Measurements from ENCODE around the gene IFT172.
"Not testable (repeated sequence)": the region's sequence is repeated elsewhere in the genome, so short reads cannot be mapped to it uniquely, and the experiment has no call there.

Gene IFT172, protein sequence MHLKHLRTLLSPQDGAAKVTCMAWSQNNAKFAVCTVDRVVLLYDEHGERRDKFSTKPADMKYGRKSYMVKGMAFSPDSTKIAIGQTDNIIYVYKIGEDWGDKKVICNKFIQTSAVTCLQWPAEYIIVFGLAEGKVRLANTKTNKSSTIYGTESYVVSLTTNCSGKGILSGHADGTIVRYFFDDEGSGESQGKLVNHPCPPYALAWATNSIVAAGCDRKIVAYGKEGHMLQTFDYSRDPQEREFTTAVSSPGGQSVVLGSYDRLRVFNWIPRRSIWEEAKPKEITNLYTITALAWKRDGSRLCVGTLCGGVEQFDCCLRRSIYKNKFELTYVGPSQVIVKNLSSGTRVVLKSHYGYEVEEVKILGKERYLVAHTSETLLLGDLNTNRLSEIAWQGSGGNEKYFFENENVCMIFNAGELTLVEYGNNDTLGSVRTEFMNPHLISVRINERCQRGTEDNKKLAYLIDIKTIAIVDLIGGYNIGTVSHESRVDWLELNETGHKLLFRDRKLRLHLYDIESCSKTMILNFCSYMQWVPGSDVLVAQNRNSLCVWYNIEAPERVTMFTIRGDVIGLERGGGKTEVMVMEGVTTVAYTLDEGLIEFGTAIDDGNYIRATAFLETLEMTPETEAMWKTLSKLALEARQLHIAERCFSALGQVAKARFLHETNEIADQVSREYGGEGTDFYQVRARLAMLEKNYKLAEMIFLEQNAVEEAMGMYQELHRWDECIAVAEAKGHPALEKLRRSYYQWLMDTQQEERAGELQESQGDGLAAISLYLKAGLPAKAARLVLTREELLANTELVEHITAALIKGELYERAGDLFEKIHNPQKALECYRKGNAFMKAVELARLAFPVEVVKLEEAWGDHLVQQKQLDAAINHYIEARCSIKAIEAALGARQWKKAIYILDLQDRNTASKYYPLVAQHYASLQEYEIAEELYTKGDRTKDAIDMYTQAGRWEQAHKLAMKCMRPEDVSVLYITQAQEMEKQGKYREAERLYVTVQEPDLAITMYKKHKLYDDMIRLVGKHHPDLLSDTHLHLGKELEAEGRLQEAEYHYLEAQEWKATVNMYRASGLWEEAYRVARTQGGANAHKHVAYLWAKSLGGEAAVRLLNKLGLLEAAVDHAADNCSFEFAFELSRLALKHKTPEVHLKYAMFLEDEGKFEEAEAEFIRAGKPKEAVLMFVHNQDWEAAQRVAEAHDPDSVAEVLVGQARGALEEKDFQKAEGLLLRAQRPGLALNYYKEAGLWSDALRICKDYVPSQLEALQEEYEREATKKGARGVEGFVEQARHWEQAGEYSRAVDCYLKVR (N-terminal part only)

DNA sequence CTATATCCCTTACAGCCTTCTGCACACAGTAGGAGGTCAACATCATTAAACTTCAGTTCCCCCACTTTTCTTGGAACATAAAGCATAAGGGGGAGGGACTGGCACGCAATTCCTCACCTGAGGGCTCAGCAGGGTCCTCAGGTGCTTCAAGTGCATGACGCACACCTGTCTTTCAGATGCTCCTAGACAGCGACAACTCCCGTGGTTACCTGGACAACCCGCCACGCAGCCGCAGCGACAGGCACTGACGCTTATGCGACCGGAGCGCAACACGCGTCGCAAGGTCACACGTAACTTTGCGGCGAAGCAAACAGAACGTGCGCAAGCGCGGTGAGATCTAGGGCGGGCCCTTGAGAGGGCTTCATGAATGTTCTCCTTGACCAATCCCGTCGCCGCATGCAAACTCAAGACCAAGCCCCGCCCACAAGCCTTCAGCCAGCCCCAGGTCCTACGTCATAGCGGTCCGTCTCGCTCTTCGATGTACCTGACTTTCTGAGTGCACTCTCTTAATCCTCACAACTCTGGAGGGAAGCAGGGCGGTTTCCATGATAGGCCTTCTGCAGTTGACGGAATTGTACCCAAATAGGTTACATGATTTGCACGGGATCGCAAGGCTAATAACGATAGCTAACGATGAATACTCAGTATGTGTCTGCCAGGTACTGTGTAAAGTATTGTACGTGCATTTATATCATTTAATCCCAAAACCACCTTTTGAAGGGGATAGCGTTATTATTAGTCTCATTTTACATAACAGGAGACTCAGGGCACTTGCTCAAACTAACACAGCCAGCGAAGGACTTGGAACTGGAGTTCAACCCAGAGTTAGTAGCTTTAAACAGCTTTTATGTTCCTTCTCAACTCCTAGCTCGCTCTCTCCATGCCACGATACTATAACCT lies at the start of gene IFT172:
Gene IFT172 (minus strand): TSS at position 246 of the 900 bp plus-strand sequence. CDS start 90 bp downstream, at position 156.
- peak; percentile 99 to 100 for DNase-seq

DNA sequence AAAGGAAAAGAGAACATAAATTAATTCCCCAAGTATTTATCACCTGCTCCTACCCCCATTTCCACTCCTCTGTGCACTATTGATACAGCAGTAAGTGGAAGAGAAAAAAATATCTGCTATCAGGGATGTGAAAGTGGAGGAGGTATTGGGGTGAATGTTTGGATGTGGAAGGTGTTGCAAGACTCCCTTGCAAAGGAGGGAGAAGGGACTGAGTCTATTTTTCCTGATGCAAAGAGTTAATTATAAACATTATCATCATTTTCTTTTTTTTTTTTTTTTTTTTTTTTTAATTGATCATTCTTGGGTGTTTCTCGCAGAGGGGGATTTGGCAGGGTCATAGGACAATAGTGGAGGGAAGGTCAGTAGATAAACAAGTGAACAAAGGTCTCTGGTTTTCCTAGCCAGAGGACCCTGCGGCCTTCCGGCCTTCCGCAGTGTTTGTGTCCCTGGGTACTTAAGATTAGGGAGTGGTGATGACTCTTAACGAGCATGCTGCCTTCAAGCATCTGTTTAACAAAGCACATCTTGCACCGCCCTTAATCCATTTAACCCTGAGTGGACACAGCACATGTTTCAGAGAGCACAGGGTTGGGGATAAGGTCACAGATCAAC lies 49.4 kb upstream of the IFT172 start:
- not testable (repeated sequence) for DNase-seq

DNA sequence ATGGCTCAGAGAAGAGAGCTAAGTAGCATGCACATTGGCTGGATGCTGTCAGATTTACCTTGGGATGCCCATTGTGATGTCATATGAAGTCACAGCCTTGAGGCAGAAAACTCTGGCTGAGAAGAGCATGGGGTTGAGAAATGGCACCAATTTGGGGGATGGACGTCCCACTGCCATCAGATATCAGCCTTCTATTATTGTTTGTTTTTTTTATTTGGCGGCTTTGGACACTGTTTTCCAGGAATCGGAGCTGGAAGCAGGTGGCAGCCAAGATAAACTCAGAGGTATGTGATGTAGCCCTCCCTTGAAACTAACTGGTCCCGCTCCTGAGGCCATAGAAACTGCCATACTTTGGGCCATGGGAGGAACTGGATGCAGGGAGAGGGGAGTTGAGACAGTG lies 47.7 kb upstream of the IFT172 start:
- DNase-seq, result no peak

DNA sequence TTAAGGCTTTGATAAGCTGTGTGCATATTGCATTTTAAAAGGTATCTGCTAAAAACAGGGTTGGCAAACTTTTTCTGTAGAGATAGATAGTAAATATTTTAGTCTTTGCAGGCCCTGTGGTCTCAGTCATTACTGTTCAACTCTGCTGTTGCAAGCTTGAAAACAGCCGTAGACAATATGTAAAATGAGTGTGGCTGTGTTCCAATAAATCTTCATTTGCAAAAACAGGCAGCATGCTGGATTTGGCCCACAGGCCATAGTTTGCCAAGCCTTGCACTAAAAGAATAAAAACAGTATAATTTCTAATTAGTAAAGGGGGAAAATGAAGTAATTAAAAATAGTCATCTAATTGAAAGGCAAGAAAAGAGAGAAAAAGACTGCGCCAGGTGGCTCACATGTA lies 42.4 kb upstream of the IFT172 start:
- DNase-seq, result no peak

DNA sequence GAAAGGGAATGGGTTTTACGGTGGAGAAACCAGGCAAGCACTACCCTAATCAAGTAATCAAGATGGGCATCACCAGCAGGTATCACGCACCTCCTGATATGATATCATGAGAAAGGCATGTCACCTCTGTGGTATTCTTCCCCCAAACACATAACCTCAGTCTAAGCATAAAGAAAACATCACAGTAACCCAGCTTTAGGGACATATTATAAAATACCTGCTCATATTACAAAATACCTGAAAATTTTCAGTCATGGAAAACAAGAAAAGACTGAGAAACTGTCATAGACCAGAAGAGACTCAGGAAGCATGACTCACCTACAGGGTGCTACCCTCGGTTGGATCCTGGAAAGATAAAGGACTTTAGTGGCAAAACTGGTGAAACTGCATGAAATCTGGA lies 37.6 kb upstream of the IFT172 start:
- DNase-seq, result no peak

DNA sequence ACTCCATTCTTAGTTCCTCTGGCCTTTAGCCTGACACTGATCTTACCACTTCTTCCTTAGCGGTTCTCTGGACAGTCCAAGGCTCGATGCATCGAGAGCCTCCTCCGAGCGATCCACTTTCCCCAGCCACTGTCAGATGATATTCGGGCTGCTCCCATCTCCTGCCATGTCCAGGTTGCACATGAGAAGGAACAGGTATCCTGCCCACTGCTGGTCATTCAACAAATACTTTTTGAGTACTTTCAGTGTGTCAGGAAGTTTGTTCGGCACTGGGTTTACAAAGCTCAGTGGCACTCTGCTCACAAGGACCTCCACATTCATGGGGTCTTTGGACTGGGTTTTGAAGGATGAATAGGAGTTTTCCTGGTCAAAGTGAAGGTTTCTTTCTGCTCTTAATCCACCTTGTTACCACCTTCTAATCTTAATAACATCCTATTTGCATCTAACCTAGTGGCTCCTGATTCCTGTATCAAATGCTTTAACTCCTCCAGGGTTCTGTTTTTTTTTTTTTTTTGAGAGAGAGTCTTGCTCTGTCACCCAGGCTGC lies 32.9 kb upstream of the IFT172 start:
- DNase-seq, result no peak

DNA sequence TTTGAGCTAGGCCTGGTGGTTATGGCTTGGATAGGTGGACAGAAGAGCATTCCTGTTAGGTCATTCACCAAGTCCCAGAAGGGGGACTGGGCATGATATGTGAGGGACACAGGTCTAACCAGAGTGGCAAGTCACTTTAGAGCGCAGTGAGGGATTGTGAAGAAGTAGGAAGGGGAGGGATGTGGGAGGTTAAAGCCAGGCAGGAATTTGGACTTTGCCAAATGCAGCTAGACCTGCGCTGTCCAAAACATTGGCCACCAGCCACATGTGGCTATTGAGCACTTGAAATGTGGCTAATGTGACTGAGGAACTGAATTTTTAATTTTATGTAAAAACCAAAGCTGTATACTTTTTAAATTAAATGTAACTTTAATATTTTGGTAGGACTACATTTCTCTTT lies 30.8 kb upstream of the IFT172 start:
- no peak for DNase-seq

DNA sequence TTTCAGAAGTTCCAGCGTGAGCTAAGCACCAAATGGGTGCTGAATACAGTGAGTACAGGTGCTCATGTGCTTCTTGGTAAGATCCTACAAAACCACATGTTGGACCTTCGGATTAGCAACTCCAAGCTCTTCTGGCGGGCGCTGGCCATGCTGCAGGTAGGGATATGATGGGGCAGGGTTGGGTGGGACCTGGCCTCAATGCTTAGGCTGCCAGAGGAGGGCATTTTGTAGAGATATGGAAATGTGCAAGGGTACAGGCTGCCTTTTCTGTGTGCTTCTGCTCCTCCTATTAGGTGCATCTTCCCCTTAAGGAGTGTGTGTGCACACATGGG lies 29.2 kb upstream of the IFT172 start:
- DNase-seq, result no peak

DNA sequence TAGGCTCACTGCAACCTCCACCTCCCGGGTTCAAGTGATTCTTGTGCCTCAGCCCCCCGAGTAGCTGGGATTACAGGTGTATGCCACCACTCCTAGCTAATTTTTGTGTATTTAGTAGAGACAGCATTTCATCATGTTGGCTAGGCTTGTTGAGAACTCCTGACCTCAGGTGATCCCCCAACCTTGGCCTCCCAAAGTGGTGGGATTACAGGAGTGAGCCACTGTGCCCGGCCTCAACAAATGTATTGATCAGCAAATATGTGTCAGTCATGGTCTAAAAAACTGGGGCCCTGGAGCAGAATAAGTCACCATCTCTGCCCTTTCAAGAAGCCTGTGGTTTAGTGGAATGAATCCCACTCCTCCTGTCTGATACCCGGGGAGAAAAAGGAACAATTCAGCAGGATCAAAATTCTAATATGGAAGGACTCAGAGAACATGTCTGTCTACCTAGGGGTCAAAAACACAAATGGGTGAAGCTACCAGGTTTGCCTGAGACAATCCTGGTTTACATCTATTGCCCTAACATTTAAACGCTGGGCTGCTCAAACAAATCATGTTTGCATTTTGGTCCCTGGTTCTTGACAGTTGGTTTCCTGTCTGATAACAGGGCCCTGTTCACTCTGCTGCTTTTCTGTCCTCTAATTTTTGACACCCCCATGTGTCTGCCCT lies 28.7 kb upstream of the IFT172 start:
- DNase-seq, result no peak

DNA sequence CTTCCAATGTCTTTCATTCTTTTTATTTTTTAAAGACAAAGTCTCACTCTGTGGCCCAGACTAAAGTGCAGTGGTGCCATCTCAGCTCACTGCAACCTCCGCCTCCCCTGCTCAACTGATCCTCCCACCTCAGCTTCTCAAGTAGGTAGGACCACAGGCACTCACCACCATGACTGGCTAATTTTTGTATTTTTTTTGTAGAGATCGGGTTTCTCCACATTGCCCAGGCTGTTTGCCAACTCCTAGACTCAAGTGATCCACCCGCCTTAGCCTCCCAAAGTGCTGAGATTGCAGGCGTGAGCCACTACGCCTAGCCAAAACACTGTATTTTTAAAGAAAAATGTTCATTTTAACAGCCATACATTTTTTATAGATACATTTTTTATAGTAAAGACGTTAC lies 19.8 kb upstream of the IFT172 start:
- no peak for DNase-seq

DNA sequence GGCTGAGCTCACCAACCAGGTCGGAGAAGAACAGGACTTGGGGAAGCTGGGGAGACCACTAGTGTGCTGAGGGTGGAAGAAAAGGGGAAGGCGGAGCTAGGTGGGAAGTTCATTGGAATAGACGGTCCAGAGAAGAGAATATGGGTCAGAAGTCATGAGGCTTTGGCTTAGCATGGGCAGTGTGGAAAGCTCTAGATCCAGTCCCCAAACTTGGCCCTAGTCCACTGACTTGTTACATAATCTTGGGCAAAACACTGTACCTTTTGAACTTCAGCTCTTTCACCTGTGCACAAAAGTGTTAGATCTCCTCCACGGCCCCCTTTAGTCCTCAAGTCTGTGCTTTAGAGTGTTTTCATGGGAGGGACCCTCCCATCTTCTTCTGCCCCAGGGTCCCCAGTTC lies 17.8 kb upstream of the IFT172 start:
- no peak for DNase-seq

DNA sequence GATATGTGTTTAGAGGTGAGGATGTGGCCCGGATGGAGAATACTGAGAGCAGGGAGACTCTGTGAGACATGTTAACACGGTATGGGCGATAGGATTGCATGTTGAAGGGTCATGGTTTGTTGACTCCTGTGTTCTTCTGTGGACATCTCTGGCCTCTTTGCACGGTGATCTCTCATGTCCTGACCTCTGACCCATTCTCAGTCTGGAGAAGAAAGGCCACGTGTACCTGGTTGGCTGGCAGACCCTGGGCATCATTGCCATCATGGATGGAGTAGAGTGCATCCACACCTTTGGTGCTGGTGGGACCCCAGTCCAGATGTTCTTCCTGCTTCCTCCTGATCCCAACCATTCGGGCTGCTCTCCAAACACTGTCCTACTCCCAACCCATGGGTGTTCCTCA lies 17.0 kb upstream of the IFT172 start:
- DNase-seq, result no peak

DNA sequence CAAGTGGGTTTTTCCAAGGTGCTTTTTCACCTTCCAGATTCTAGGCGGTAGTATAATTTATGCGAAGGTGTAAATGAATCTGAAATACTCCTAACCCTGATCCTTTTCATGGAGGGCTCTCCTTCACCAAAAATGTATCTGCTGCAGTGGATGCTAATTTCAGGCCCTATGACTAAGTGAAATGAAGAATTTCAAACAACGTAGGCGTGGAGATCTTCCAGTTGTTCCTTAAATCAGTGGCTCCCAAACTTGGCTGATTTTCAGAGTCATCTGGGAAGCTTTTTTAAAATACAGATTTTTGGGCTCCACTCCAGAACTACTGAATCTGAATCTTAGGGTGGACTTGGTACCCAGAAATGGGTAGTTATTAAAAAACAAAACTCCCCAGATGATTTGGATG lies 12.6 kb upstream of the IFT172 start:
- no peak for DNase-seq

DNA sequence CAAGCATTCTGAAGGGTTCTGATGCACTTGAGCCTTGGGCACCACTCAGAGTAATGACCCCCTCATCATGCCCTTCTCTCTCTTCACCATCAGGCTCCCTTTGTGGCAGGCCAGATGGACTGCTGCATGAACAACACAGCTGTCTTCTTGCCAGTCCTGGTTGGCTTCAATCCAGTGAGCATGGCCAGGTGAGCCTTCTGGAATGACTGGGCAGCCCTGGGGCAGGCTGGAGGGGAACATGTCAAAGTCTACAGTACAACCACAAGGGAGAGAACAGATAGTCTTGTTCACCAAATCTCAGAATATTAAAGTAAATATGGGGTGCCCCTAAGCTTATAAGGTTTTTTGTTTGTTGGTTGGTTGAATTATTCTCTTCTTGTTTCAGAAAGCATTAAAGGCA lies 11.5 kb upstream of the IFT172 start:
- no peak for DNase-seq

DNA sequence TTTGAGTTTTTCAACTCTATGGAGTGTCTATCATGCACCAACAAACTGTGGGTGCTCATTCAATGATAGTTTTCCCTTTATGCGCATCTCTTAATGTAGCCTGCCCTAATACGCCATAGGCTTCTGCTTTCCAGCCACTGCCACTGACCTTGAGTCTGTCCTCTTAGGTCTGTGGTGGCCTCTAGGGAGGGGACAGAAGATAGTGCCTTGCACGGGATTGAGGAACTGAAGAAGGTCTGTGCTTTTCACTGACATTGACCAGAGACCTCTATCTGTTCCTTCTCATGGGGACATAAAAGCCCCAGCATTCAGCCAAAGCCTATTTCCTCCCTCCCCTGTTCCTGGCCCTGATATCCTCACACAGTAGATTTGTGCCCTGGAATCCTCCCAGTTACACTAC lies 9.4 kb upstream of the IFT172 start:
- DNase-seq, result no peak

DNA sequence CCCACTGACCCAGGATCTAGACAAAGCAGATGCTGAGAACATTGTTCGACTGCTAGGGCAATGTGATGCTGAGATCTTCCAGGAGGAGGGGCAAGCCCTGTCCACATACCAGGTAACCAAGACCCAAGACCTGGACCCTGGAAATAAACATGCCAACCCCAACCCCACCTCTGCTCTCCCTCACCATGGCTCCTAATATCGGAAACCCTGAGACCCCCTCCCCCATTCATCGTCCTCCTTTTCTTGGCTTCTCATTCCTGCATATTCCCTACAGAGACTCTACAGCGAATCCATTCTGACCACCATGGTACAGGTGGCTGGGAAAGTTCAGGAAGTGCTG lies 7.7 kb upstream of the IFT172 start:
- no peak for DNase-seq

DNA sequence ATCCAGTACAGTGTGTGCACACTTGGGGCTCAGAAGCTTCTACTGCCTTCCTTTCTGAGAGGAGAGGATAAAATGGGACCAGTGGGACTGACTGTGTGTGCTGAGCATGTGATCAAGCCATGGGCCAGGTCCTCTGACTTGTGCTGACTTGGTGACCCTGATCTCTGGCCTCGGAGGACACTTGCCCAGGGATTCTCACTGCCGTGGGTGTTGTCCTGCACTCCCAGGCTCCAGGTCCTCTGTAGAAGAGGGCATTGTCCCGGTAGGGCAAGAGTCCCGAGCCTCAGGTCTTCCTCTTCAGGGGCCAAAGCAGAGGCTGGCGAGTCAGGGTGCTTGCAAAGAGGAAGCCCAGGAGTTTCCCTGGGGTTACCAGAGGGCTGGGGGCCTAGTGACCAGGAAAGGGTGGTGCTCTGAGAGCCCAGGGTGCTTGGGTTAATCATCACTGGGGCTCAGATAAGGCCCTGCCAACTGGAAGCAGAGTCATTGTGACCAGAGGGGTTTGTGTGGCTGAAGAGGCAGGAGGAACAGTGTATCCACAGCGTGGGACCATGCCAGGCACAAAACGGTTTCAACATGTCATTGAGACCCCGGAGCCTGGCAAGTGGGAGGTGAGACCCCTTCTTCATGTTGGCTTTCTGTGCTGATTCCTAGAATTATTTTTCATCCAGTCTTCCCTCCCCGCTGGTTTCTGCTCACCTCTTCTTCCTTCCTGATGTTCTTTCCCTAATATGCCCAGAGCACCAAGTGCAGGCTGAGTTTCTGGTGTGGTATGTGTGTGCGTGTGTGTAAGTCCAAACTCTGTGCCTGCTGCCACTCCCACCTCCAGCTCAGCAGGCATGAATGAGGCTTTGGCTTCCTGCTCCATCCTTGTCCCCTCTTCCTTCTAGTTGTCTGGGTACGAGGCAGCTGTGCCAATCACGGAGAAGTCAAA lies 7.1 kb upstream of the IFT172 start, which contains the start of gene GCKR:
Gene GCKR (plus strand): TSS at position 483 of the 931 bp plus-strand sequence. CDS start 66 bp downstream, at position 549.
- DNase-seq, result peak in 1 of 2 donors; percentile 27

DNA sequence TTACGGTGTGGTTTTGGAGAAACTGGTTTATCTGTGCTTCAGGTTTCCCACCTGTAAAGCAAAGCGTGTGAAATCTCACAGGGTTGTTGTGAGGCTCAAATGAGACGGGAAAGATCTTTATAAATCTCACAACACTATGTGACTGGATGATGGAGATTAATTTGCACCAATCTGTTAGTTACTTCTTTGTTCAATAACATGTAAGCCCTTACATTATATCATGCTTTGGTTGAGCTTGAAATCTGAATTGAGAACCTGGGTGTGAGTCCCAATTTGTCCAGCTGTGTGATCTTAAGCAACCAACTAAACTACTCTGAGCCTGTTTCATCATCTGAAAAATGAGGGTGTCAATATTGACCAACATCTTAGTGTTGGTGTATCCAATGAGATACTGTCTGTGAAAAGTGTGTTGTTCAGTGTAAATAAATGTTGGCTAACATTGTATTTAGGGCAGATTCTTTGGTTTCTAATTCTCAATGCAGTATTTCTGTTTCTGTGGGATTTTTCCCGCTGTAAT lies 6.4 kb upstream of the IFT172 start:
- no peak for DNase-seq

DNA sequence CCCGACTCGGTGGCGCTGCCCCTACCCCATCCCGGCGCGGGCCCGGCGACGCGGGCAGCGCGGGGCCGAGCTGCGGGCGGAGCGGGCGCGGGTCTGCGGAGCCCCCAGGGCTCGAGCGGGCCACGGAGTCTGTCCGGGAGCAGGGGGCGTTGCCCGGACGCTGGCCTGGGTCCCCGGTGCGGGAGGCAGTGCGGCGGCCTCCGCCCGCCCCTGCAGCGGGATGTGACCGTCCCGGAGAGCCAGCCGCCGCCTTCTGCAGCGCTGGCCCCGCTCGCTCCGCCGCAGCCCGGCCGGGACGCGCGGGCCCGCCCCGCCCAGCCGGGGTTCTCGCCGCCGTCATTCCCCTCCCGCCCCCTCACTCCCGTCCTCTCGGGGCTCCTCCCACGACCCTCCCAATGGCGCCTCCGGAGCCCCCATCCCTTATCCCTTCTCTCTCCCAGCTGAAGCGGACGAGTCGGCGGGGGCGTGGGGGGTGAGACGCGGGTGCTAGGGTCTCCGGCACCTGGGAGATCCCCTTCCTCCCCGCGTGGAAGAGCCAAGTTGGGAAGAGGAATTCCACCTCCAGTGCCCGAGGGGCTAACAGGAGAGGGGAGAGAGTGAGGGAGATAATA lies 5.5 kb upstream of the IFT172 start, which contains the start of gene FNDC4:
Gene FNDC4 (minus strand): TSS at position 257 of the 611 bp plus-strand sequence. CDS start 521 bp downstream, outside the sequence.
- peak in 1 of 2 donors; percentile 21 for DNase-seq

Measured in CD4-positive, alpha-beta T cell treated with Interferon alpha-2 for 1 hour (primary cell).